ENCODE data around the gene PPP1R14C.

PPP1R14C gene

GRCh38 chr6:150260931-150261330, 118.1 kb downstream of the PPP1R14C start (continued):
- TF ChIP-seq PATZ1 (CRISPR knock-in tag; IDR thresholded peaks at IDR 0.05; ENCODE audit: borderline replicate concordance), result no peak
- TF ChIP-seq ZC3H10 (CRISPR knock-in tag; IDR thresholded peaks at IDR 0.05), result no peak
- no peak for TF ChIP-seq ZNF8 (CRISPR knock-in tag; IDR thresholded peaks at IDR 0.05)
- no peak for TF ChIP-seq RARB (CRISPR knock-in tag; IDR thresholded peaks at IDR 0.05)
- no peak for TF ChIP-seq CSDC2 (CRISPR knock-in tag; IDR thresholded peaks at IDR 0.05)
- no peak for TF ChIP-seq OSR1 (CRISPR knock-in tag; IDR thresholded peaks at IDR 0.05)

GRCh38 chr6:150261997-150262697, 119.3 kb downstream of the PPP1R14C start:
- TF ChIP-seq OSR1 (CRISPR knock-in tag; IDR thresholded peaks at IDR 0.05), result no peak
- TF ChIP-seq ZFP3 (CRISPR knock-in tag; IDR thresholded peaks at IDR 0.05), result no peak
- no peak for TF ChIP-seq TOX (CRISPR knock-in tag; IDR thresholded peaks at IDR 0.05; ENCODE audit: borderline replicate concordance)
- no peak for TF ChIP-seq ARNTL (CRISPR knock-in tag; IDR thresholded peaks at IDR 0.05; ENCODE audit: borderline replicate concordance, low read depth)
- TF ChIP-seq ZC3H10 (CRISPR knock-in tag; IDR thresholded peaks at IDR 0.05), result no peak
- TF ChIP-seq PPARA (CRISPR knock-in tag; IDR thresholded peaks at IDR 0.05; ENCODE audit: borderline replicate concordance), result no peak
- TF ChIP-seq ZFP30 (CRISPR knock-in tag; IDR thresholded peaks at IDR 0.05), result no peak
- no peak for TF ChIP-seq CSRNP3 (CRISPR knock-in tag; IDR thresholded peaks at IDR 0.05)
- no peak for ATAC-seq

- TF ChIP-seq ZNF8 (CRISPR knock-in tag; IDR thresholded peaks at IDR 0.05) (no peak), ISL1 (CRISPR knock-in tag; IDR thresholded peaks at IDR 0.05) (no peak), ZFP3 (CRISPR knock-in tag; IDR thresholded peaks at IDR 0.05) (no peak), CREB5 (CRISPR knock-in tag; IDR thresholded peaks at IDR 0.05; ENCODE audit: low read depth) (no peak), ZNF565 (CRISPR knock-in tag; conservative IDR thresholded peaks at IDR 0.05; ENCODE audit: low read depth) (no peak), POU6F1 (CRISPR knock-in tag; IDR thresholded peaks at IDR 0.05; ENCODE audit: borderline replicate concordance, low read depth) (no peak), ARNTL (CRISPR knock-in tag; IDR thresholded peaks at IDR 0.05; ENCODE audit: borderline replicate concordance, low read depth) (no peak), TOX (CRISPR knock-in tag; IDR thresholded peaks at IDR 0.05; ENCODE audit: borderline replicate concordance) (no peak), ZFP30 (CRISPR knock-in tag; IDR thresholded peaks at IDR 0.05) (no peak), ESRRG (CRISPR knock-in tag; IDR thresholded peaks at IDR 0.05) (no peak)
Measured at GRCh38 chr6:150263765-150264404, 121.0 kb downstream of the PPP1R14C start.

GRCh38 chr6:150266309-150266708, 123.5 kb downstream of the PPP1R14C start:
- no peak for ATAC-seq
- TF ChIP-seq ESRRG (CRISPR knock-in tag; IDR thresholded peaks at IDR 0.05) (no peak), ZFP30 (CRISPR knock-in tag; IDR thresholded peaks at IDR 0.05) (no peak), PPARA (CRISPR knock-in tag; IDR thresholded peaks at IDR 0.05; ENCODE audit: borderline replicate concordance) (no peak), ARNTL (CRISPR knock-in tag; IDR thresholded peaks at IDR 0.05; ENCODE audit: borderline replicate concordance, low read depth) (no peak), ZNF70 (CRISPR knock-in tag; IDR thresholded peaks at IDR 0.05) (no peak), RARB (CRISPR knock-in tag; IDR thresholded peaks at IDR 0.05) (no peak), TOX (CRISPR knock-in tag; IDR thresholded peaks at IDR 0.05; ENCODE audit: borderline replicate concordance) (no peak), ZFP3 (CRISPR knock-in tag; IDR thresholded peaks at IDR 0.05) (no peak), SNAI2 (CRISPR knock-in tag; IDR thresholded peaks at IDR 0.05) (no peak), TCF4 (CRISPR knock-in tag; IDR thresholded peaks at IDR 0.05; ENCODE audit: borderline replicate concordance) (no peak), POU6F1 (CRISPR knock-in tag; IDR thresholded peaks at IDR 0.05; ENCODE audit: borderline replicate concordance, low read depth) (no peak)

More at GRCh38 chr6:150263765-150264404, 121.0 kb downstream of the PPP1R14C start:
- ATAC-seq, result no peak
